Body of pancreas (tissue), 4 donors: ENCODE results near the gene UBAC1. TPM values are rescaled to one million over a fixed set of nuclear protein-coding genes. Genes with fewer than 3 reads are reported as not detected.
A peak's percentile ranks its signal among the peaks of the same experiment; 100 is the strongest.

Source experiments
- ATAC-seq: fragments of 150-250 bp; one replicate; pipeline ENCODE4 v1.9.1; 2016
- DNase-seq, 4 donors: peaks; one replicate each; pipeline ENCODE4 v3.0.0-alpha.2; 2019
- H3K27ac ChIP-seq, 4 donors: fragments of 200-600 bp; sonication (generic); 1 replicate in 3 of 4; 2 replicates in 1 of 4; pipeline versions ENCODE4 v1.5.1 to v1.6.1; 2016 to 2019; ENCODE audit warnings: mild to moderate bottlenecking in 1 of 4, mixed read lengths in 1 of 4, moderate library complexity in 1 of 4
- H3K27me3 ChIP-seq, 2 donors: fragments of 200-600 bp; sonication (generic); one replicate each; pipeline ENCODE4 v1.6.0; 2016; ENCODE audit warnings: mild to moderate bottlenecking in 1 of 2
- H3K36me3 ChIP-seq, 2 donors: fragments of 200-600 bp; sonication (generic); replicated peaks in 1 of 2; 2 replicates each; pipeline ENCODE4 v1.5.1; 2016; ENCODE audit warnings: low read depth in 2 of 2; ENCODE audit not compliant: insufficient read depth in 1 of 2
- H3K4me1 ChIP-seq: fragments of 200-600 bp; sonication (generic); one replicate; pipeline ENCODE4 v1.6.0; 2016
- H3K4me3 ChIP-seq, 2 donors: fragments of 200-600 bp; sonication (generic); 1 replicate in 1 of 2; 2 replicates in 1 of 2; pipeline ENCODE4 v1.5.1; 2016 to 2019
- H3K9me3 ChIP-seq, 3 donors: fragments of 200-600 bp; sonication (generic); 1 replicate in 2 of 3; 2 replicates in 1 of 3; pipeline ENCODE4 v1.5.1; 2016
- CTCF ChIP-seq, 7 experiments: fragments of 450-650 bp in 4 of 7; fragments of 200-600 bp in 3 of 7; sonication (generic) in 3 of 7; IDR thresholded peaks; one replicate each; pipeline ENCODE4 v1.5.1; 2016 to 2019; ENCODE audit warnings: antibody characterized with exemption in 7 of 7
- POLR2A ChIP-seq, 3 donors: fragments of 450-650 bp; IDR thresholded peaks; one replicate each; pipeline ENCODE4 v1.6.1; 2016; ENCODE audit warnings: antibody characterized with exemption in 3 of 3, mild to moderate bottlenecking in 2 of 3
- WGBS, 2 donors: methylation state at CpG; one replicate each; pipeline ENCODE4 v1.1.5; 2017; 5-methylcytosine and 5-hydroxymethylcytosine counted together
- intact Hi-C: fragments of 100-400 bp; cut with DNase I; formaldehyde crosslinking; loops from one replicate; pipeline ENCODE4 v1.15.1; 2023
- total RNA-seq, 2 donors: library from RNA; depleted of rRNA; stranded (reverse); fragments of >200 nt; gene quantifications; one replicate each; pipeline ENCODE4 v1.1.0, GENCODE V29; 2016

UBAC1 gene
- total RNA-seq, 2 donors from 2014 or later: 17.4 to 25.4 TPM

GRCh38 chr9:135887021-135887507 is 74.1 kb downstream of the UBAC1 start:
- DNase-seq (no peak), ATAC-seq (no peak)
- H3K9me3 ChIP-seq: no peaks in the 10 kb centered on the region
- 66 to 74% methylated on average over 18 of the region's 18 CpGs for WGBS, 2 donors
- no peaks in the 10 kb centered on the region for H3K36me3 ChIP-seq
- peaks cover 42% of the 10 kb centered on the region for H3K4me1 ChIP-seq
- H3K4me3 ChIP-seq: no peak overlapping the region
- TF ChIP-seq POLR2A (IDR thresholded peaks at IDR 0.05) (no peak), CTCF (IDR thresholded peaks at IDR 0.05) (no peak)
- H3K27me3 ChIP-seq: no peaks in the 10 kb centered on the region
- intact Hi-C loops: no loop called here
- peak overlapping the region in 1 of 4 donors; percentile 29 for H3K27ac ChIP-seq

GRCh38 chr9:135886147-135886981 is 74.8 kb downstream of the UBAC1 start:
- intact Hi-C loops: no loop called here
- peaks cover 42% of the 10 kb centered on the region for H3K4me1 ChIP-seq
- H3K9me3 ChIP-seq: no peaks in the 10 kb centered on the region
- ATAC-seq: no peak
- no peak for DNase-seq
- 81 to 85% methylated on average over 21 of the region's 21 CpGs for WGBS, 2 donors
- no peak overlapping the region for H3K27ac ChIP-seq
- no peaks in the 10 kb centered on the region for H3K27me3 ChIP-seq
- TF ChIP-seq CTCF (IDR thresholded peaks at IDR 0.05) (no peak), POLR2A (IDR thresholded peaks at IDR 0.05) (no peak)
- H3K36me3 ChIP-seq: no peaks in the 10 kb centered on the region
- H3K4me3 ChIP-seq: no peak overlapping the region

- H3K27ac ChIP-seq: no peak overlapping the region
- no peaks in the 10 kb centered on the region for H3K27me3 ChIP-seq
- intact Hi-C loops: no loop called here
- ATAC-seq (no peak), DNase-seq (no peak)
- TF ChIP-seq CTCF (IDR thresholded peaks at IDR 0.05) (no peak), POLR2A (IDR thresholded peaks at IDR 0.05) (no peak)
- H3K4me1 ChIP-seq: peaks cover 42% of the 10 kb centered on the region
- H3K9me3 ChIP-seq: no peaks in the 10 kb centered on the region
- WGBS, 2 donors: 61 to 72% methylated on average over 7 of the region's 7 CpGs
- no peaks in the 10 kb centered on the region for H3K36me3 ChIP-seq
- H3K4me3 ChIP-seq: no peak overlapping the region
Observed at GRCh38 chr9:135885100-135885853, 75.9 kb downstream of the UBAC1 start.

- H3K4me3 ChIP-seq: no peak overlapping the region
- WGBS, 2 donors: 66 to 70% methylated on average over 15 to 16 of the region's 16 CpGs
- H3K27me3 ChIP-seq: no peaks in the 10 kb centered on the region
- TF ChIP-seq POLR2A (IDR thresholded peaks at IDR 0.05): no peak
- no peak for TF ChIP-seq CTCF (IDR thresholded peaks at IDR 0.05)
- no peak overlapping the region for H3K27ac ChIP-seq
- ATAC-seq (peak; percentile 38), DNase-seq (no peak)
- intact Hi-C loops: no loop called here
- peaks cover 42% of the 10 kb centered on the region for H3K4me1 ChIP-seq
- no peaks in the 10 kb centered on the region for H3K36me3 ChIP-seq
- H3K9me3 ChIP-seq: no peaks in the 10 kb centered on the region
Observed at GRCh38 chr9:135884328-135885035, 76.7 kb downstream of the UBAC1 start.
